Common myeloid progenitor, CD34-positive (primary cell): ENCODE results near the gene CKS2. TPM values are rescaled to one million over a fixed set of nuclear protein-coding genes. Genes with fewer than 3 reads are reported as not detected.
"Not testable (repeated sequence)": the region's sequence is repeated elsewhere in the genome, so short reads cannot be mapped to it uniquely, and the experiment has no call there.

Source experiments
- CTCF ChIA-PET: fragments of 350-600 bp; sonication (Branson Sonifier 250); formaldehyde crosslinking; loops from one replicate; lab custom pipeline; 2021; ENCODE audit warnings: antibody characterized with exemption; lab: Charles Lee
- POLR2A ChIA-PET: fragments of 350-600 bp; sonication (Branson Sonifier 250); formaldehyde crosslinking; loops from one replicate; lab custom pipeline; 2021; ENCODE audit warnings: antibody characterized with exemption; lab: Charles Lee
- DNase-seq, 3 donors: peaks; one replicate each; pipeline versions ENCODE4 v3.0.0 to v3.0.0-alpha.2; 2013
- H3K27ac ChIP-seq, 2 experiments: 1 replicate in 1 of 2; 2 replicates in 1 of 2; pipeline ENCODE4 v1.7.0; 2013; ENCODE audit warnings: inconsistent platforms in 2 of 2, low read length in 2 of 2, mild to moderate bottlenecking in 2 of 2, low read depth in 1 of 2, moderate library complexity in 1 of 2; ENCODE audit not compliant: severe bottlenecking in 2 of 2, insufficient read depth in 1 of 2, poor library complexity in 1 of 2
- H3K27me3 ChIP-seq, 5 experiments: replicated peaks in 2 of 5; 1 replicate in 3 of 5; 2 replicates in 2 of 5; pipeline versions ENCODE4 v1.6.1 to v1.7.0; 2013; ENCODE audit warnings: low read length in 4 of 5, mild to moderate bottlenecking in 2 of 5, moderate library complexity in 2 of 5, inconsistent platforms in 1 of 5; ENCODE audit not compliant: insufficient read depth in 5 of 5, control insufficient read depth in 4 of 5
- H3K36me3 ChIP-seq, 4 experiments: 1 replicate in 2 of 4; 2 replicates in 2 of 4; pipeline versions ENCODE4 v1.6.1 to v1.7.0; 2013; ENCODE audit warnings: low read length in 3 of 4, control low read depth in 1 of 4, mild to moderate bottlenecking in 1 of 4; ENCODE audit not compliant: control insufficient read depth in 4 of 4, insufficient read depth in 4 of 4
- H3K4me1 ChIP-seq, 4 experiments: 1 replicate in 3 of 4; 2 replicates in 1 of 4; pipeline versions ENCODE4 v1.6.1 to v1.7.1; 2013; ENCODE audit warnings: low read length in 3 of 4, mild to moderate bottlenecking in 3 of 4, control low read depth in 1 of 4, inconsistent platforms in 1 of 4, moderate library complexity in 1 of 4; ENCODE audit not compliant: control insufficient read depth in 4 of 4, insufficient read depth in 4 of 4; ENCODE audit errors: control extremely low read depth in 1 of 4
- H3K4me3 ChIP-seq, 7 experiments: 1 replicate in 4 of 7; 2 replicates in 3 of 7; pipeline versions ENCODE4 v1.5.1 to v1.7.0; 2013; ENCODE audit warnings: mild to moderate bottlenecking in 7 of 7, low read length in 6 of 7, moderate library complexity in 6 of 7, inconsistent platforms in 2 of 7, low read depth in 2 of 7, control low read depth in 1 of 7; ENCODE audit not compliant: insufficient read depth in 4 of 7, control insufficient read depth in 1 of 7; ENCODE audit errors: extremely low read depth in 1 of 7
- H3K9me3 ChIP-seq, 5 experiments: 1 replicate in 4 of 5; 2 replicates in 1 of 5; pipeline versions ENCODE4 v1.6.1 to v1.7.1; 2013; ENCODE audit warnings: low read length in 4 of 5, mild to moderate bottlenecking in 2 of 5, inconsistent platforms in 1 of 5, low read depth in 1 of 5, moderate library complexity in 1 of 5; ENCODE audit not compliant: control insufficient read depth in 4 of 5, insufficient read depth in 2 of 5; ENCODE audit errors: control extremely low read depth in 1 of 5
- WGBS: methylation state at CpG from one replicate; pipeline ENCODE4 v1.1.5; 2013; ENCODE audit not compliant: insufficient coverage; 5-methylcytosine and 5-hydroxymethylcytosine counted together
- polyA plus RNA-seq: library from polyadenylated mRNA; unstranded; fragments of 120-200 nt; gene quantifications from one replicate; pipeline ENCODE4 v1.2.1, GENCODE V29; 2013

The CKS2 gene
- polyA plus RNA-seq, result 165 TPM

DNA sequence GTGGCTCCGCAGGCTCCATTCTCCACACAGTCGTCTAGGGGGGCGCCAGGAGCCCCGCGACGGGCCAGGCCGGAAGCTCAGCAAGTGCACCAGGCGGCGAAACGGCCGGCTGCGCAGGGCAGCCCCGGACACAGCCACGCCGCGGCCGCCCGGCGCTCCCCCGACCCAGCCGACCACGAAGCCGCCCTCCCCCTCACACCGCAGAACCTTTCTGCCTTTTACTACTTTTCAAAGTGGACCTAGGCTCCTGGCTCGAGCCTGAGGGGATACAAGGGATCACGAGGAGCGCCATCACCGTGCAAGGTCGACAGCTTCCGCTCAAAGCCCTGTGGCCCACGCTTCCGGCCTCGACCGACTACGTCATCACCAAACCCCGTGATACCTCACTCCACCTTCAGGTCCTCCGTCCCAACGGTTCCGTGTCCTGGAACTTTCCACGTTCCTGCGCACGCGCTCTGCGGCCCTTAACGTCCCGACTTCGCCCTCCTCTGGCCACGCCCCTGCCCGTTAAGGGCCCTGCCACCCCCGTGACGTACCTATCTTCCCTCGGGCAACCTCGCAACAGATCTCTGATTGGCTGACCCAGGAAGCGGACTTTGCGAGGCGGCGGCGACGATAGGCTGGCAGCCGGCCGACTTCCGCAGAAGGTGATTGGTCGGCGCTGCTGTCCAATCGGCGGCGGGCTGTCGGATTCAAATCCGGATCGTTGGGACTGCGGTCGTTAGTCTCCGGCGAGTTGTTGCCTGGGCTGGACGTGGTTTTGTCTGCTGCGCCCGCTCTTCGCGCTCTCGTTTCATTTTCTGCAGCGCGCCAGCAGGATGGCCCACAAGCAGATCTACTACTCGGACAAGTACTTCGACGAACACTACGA lies at the start of gene CKS2:
TSS of gene CKS2 (plus strand) at position 721 of the 871 bp plus-strand sequence. CDS start at position 819, 98 bp downstream.
- peak; percentile 100 for DNase-seq
- POLR2A ChIA-PET, result interaction anchor here (0.6 to 1.7 kb wide), 5 partner anchors 8 to 988 kb away, joined by 3 to 11 read pairs (median 4); partner anchors contain the start of gene SECISBP2
- H3K27ac ChIP-seq, result peak within 1 kb of the TSS; percentile 97 to 99
- peaks cover 0 to 20% (median 5%) of the 10 kb centered on the region in 4 experiments for H3K36me3 ChIP-seq
- CTCF ChIA-PET, result no interaction called here
- H3K4me1 ChIP-seq, result peaks cover 25 to 39% (median 35%) of the 10 kb centered on the region in 4 experiments
- H3K4me3 ChIP-seq, result peak within 1 kb of the TSS; percentile 58 to 100 (median 97)
- WGBS, result 0% methylated on average over 75 of the region's 86 CpGs
- no peaks in the 10 kb centered on the region for H3K27me3 ChIP-seq
- H3K9me3 ChIP-seq, result no peaks in the 10 kb centered on the region

DNA sequence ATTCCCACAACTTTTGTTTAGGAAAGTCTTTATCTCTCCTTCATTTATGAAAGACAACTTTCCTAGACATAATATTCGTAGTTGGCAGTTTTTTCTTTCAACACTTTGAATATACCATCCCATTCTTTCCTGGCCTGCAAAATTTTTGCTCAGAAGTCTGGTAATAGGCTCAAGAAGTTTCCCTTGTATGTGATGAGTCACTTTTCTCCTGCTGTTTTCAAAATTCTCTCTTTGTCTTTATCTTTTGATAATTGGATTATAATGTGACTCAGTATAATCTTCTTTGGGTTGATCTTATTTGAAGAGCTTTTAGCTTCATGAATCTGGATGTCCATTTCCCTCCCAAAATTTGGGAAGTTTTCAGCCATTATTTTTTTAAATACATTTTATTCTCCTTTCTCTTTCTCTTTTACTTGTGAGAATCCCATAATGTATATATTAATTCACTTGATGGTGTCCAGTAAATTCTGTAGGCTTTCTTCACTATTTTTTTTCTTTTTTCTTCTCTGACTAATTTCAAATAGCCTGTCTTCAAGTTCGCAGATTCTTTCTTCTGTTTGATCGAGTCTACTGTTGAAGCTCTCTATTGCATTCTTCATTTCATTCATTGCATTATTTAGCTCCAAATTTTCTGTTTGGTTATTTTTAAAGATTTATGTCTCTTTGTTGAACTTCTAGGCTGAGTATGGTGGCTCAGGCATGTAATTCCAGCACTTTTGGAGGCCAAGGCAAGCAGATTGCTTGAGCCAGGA lies 37.3 kb upstream of the CKS2 start:
- Histone ChIP-seq H3K9me3 (peaks cover 7 to 42% (median 16%) of the 10 kb centered on the region in 5 experiments), H3K27me3 (no peaks in the 10 kb centered on the region), H3K36me3 (no peaks in the 10 kb centered on the region), H3K4me3 (no peak overlapping the region), H3K27ac (no peak overlapping the region), H3K4me1 (peaks cover 0 to 4% (median 2%) of the 10 kb centered on the region in 4 experiments)
- WGBS, result no CpG with 5 or more reads among the region's 3 CpGs
- ChIA-PET CTCF (no interaction called here), POLR2A (no interaction called here)
- DNase-seq, result no peak

DNA sequence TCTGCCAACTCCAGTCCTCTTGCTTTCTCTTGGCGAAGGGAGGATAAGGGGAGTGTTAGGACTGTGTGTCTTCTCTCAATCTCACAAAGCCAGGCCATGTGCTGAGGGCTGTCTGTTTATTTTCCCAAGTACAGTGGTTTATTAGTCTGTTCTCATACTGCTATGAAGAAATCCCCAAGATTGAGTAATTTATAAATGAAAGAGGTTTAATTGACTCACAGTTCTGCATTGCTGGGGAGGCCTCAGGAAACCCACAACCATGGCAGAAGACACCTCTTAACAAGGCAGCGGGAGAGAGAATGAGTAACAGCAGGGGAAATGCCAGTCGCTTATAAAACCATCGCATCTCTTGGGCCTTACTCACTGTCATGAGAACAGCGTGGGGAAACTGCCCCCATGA lies 36.2 kb upstream of the CKS2 start:
- no peaks in the 10 kb centered on the region for H3K36me3 ChIP-seq
- POLR2A ChIA-PET, result no interaction called here
- WGBS, result 95% methylated on average over 4 of the region's 5 CpGs
- peaks cover 7 to 42% (median 16%) of the 10 kb centered on the region in 5 experiments for H3K9me3 ChIP-seq
- H3K4me3 ChIP-seq, result no peak overlapping the region
- CTCF ChIA-PET, result interaction anchor here (0.6 kb wide), 1 partner anchor 22 kb away, joined by 3 read pairs; no protein-coding TSS in a partner anchor
- no peak overlapping the region for H3K27ac ChIP-seq
- H3K4me1 ChIP-seq, result peaks cover 0 to 13% (median 9%) of the 10 kb centered on the region in 4 experiments
- no peaks in the 10 kb centered on the region for H3K27me3 ChIP-seq
- no peak for DNase-seq

DNA sequence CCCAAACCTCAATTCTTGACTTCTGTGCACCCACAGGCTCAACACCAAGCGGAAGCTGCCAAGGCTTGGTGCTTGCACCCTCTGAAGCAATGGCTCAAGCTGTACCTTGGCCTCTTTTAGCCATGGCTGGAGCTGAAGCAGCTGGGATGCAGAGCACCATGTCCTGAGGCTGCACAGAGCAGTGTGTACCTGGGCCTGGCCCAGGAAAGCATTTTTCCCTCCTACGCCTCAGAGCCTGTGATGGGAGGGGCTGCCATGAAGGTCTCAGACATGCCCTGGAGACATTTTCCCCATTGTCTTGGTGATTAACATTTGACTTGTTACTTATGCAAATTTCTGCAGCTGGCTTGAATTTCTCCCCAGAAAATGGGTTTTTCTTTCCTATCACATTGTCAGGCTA lies 35.0 kb upstream of the CKS2 start:
- peaks cover 7 to 40% (median 16%) of the 10 kb centered on the region in 5 experiments for H3K9me3 ChIP-seq
- DNase-seq, H3K36me3 ChIP-seq, H3K4me3 ChIP-seq, CTCF ChIA-PET, H3K27me3 ChIP-seq, H3K27ac ChIP-seq, POLR2A ChIA-PET: not testable (repeated sequence)
- 86% methylated on average over 2 of the region's 2 CpGs for WGBS
- peaks cover 0 to 15% (median 9%) of the 10 kb centered on the region in 4 experiments for H3K4me1 ChIP-seq

DNA sequence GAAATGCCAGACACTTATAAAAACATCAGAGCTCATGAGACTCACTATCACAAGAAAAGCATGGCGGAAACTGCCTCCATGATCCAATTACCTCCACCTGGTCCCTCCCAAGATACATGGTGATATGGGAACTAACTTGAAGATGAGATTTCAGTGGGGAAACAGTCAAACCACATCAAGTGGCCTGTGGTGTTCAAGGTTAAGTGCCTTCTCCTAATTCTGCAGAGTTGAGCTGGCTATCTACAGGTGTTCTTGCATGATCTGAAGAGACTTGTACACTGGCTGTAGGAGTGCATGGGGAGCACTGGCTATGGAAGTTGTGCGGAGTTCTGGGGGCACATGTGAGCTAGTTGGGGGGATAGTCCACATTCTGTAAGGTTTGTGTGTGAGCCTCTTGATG lies 34.0 kb upstream of the CKS2 start:
- Histone ChIP-seq H3K4me1 (peaks cover 0 to 15% (median 10%) of the 10 kb centered on the region in 4 experiments), H3K36me3 (no peaks in the 10 kb centered on the region), H3K4me3 (no peak overlapping the region), H3K27me3 (peaks cover 0 to 5% (median 0%) of the 10 kb centered on the region in 5 experiments), H3K27ac (no peak overlapping the region), H3K9me3 (peaks cover 7 to 38% (median 16%) of the 10 kb centered on the region in 5 experiments)
- WGBS, result no CpG with 5 or more reads among the region's 2 CpGs
- DNase-seq, result no peak
- POLR2A ChIA-PET, result no interaction called here
- CTCF ChIA-PET, result interaction anchor here (1.4 kb wide), 1 partner anchor 15 kb away, joined by 7 read pairs; no protein-coding TSS in a partner anchor

DNA sequence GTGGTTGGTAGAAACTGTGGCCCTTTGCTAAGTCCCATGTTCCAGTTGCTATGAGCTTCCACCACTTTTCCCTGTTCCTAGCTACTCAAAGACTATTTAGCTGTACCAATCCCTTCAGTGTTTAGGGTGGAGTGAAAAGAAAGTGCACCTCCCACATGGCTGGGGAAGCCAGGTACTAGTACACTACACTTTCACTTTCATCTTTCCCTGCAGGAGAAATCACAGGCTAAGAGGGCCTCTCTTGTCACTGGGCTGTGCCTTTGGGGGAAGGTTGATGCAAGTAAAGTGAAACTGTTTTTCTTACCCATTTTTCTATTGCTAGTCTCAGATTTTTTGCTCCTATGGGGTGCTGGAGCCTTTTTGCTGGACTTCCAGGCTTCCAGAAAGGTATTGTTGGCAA lies 33.5 kb upstream of the CKS2 start:
- peaks cover 7 to 34% (median 16%) of the 10 kb centered on the region in 5 experiments for H3K9me3 ChIP-seq
- CTCF ChIA-PET, result interaction anchor here (1.4 kb wide), 1 partner anchor 15 kb away, joined by 7 read pairs; no protein-coding TSS in a partner anchor

More for the DNA sequence above, 33.5 kb upstream of the CKS2 start:
- Histone ChIP-seq H3K36me3 (no peaks in the 10 kb centered on the region), H3K27me3 (peaks cover 0 to 5% (median 0%) of the 10 kb centered on the region in 5 experiments), H3K27ac (no peak overlapping the region), H3K4me1 (peaks cover 0 to 15% (median 10%) of the 10 kb centered on the region in 4 experiments), H3K4me3 (no peak overlapping the region)
- POLR2A ChIA-PET, result no interaction called here
- DNase-seq, result peak; percentile 9 to 59 (median 52)
